ENCODE data around the gene ADAT1. TPM values are rescaled to one million over a fixed set of nuclear protein-coding genes. Genes with fewer than 3 reads are reported as not detected.

The ADAT1 gene, protein sequence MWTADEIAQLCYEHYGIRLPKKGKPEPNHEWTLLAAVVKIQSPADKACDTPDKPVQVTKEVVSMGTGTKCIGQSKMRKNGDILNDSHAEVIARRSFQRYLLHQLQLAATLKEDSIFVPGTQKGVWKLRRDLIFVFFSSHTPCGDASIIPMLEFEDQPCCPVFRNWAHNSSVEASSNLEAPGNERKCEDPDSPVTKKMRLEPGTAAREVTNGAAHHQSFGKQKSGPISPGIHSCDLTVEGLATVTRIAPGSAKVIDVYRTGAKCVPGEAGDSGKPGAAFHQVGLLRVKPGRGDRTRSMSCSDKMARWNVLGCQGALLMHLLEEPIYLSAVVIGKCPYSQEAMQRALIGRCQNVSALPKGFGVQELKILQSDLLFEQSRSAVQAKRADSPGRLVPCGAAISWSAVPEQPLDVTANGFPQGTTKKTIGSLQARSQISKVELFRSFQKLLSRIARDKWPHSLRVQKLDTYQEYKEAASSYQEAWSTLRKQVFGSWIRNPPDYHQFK
- 29.5 and 37.9 TPM in 2 replicates for total RNA-seq
- 16.1 and 21.2 TPM in 2 replicates for polyA plus RNA-seq

DNA sequence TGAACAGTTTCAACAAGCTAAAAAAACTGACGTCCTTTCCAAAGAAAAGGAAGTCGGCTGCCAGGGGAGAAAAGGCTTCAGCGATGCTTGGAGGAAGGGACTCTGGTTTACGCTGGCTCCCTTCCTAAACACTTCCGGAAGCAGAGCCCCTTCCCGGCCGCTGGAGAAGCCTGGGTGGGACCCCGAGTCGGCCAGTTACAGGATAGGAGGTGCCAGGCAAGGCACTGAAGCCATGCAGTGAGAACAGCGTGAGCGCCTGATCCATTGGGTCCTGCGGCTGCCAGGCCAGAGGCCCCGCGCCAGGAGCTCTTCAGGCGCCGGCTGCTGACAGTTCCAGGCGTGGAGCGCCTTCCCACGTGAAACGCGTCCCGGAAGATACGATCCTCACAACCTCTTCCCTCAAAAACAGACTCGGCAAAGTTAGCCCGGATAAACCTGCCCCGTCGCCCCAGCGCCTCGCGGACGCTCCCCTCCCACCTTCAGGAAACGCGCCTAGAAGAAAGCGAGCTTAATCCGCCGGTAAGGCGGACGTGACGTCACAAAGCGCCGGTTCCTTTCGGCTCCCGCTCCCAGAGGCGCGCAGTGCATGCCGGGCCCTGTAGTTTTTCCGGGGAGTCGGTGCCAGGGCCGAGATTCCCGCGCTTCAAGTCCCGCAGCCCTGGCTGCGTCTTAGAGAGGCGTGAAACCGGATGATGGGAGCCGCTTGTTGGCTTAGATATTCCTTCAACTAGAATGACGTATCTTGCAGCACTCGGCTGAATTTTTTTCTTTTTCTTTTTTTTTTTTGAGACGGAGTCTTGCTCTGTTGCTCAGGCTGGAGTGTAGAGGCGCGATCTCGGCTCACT lies at the start of gene ADAT1:
Gene ADAT1 (minus strand): TSS at position 521 of the 845 bp plus-strand sequence. CDS start 2,482 bp downstream, outside the sequence.
- Histone ChIP-seq H3K9me3 (ENCODE audit: low read depth) (no peaks in the 10 kb centered on the region), H3K36me3 (replicated peaks; ENCODE audit: insufficient read depth, low read depth) (no peaks in the 10 kb centered on the region), H3K9me2 (replicated peaks; ENCODE audit: insufficient read depth) (no peaks in the 10 kb centered on the region), H3K27me3 (no peaks in the 10 kb centered on the region), H3K27ac (peak within 1 kb of the TSS; percentile 91), H3K4me1 (ENCODE audit: insufficient read depth) (peaks cover 20% of the 10 kb centered on the region), H3K4me2 (peak within 1 kb of the TSS; percentile 90), H3K79me2 (peaks cover 15% of the 10 kb centered on the region), H2AFZ (peak within 1 kb of the TSS; percentile 63), H3K4me3 (peak within 1 kb of the TSS; percentile 34), H4K20me1 (ENCODE audit: insufficient read depth, poor library complexity, severe bottlenecking) (no peaks in the 10 kb centered on the region)
- TF ChIP-seq EZH2 (IDR thresholded peaks at IDR 0.05; ENCODE audit: borderline replicate concordance), result no peak
- TF ChIP-seq, protein P1, sequence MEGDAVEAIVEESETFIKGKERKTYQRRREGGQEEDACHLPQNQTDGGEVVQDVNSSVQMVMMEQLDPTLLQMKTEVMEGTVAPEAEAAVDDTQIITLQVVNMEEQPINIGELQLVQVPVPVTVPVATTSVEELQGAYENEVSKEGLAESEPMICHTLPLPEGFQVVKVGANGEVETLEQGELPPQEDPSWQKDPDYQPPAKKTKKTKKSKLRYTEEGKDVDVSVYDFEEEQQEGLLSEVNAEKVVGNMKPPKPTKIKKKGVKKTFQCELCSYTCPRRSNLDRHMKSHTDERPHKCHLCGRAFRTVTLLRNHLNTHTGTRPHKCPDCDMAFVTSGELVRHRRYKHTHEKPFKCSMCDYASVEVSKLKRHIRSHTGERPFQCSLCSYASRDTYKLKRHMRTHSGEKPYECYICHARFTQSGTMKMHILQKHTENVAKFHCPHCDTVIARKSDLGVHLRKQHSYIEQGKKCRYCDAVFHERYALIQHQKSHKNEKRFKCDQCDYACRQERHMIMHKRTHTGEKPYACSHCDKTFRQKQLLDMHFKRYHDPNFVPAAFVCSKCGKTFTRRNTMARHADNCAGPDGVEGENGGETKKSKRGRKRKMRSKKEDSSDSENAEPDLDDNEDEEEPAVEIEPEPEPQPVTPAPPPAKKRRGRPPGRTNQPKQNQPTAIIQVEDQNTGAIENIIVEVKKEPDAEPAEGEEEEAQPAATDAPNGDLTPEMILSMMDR (IDR thresholded peaks at IDR 0.05; ENCODE audit: poor library complexity), result no peak
- TF ChIP-seq EZH2phosphoT487 (IDR thresholded peaks at IDR 0.05; ENCODE audit: low read depth, severe bottlenecking, unreplicated experiment), result no peak
- 4% methylated on average over 62 of the region's 62 CpGs for WGBS (ENCODE audit: low lambda C conversion rate, missing lambda C conversion rate)
- DNase-seq (ENCODE audit: low spot score), result peak; percentile 99

DNA sequence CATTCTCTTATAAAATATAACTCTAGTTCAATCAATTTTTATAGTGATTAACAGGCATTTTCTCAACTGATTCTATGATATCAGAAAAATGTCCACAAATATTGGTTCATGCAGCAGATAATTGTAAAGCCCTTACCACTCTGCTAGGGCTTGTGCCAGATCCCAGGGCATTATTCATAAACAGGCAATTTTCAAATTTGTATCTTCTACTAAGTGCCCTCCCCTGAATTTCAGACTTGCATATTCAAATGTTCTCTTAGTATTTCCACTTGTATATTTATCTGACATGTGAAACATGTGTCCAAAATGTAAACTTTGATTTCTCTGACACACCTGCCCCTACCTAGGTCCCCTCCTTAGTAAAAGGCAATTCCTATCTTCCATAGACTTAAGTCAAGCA lies 44.4 kb upstream of the ADAT1 start:
- Histone ChIP-seq H3K27me3 (no peaks in the 10 kb centered on the region), H3K36me3 (replicated peaks; ENCODE audit: insufficient read depth, low read depth) (no peaks in the 10 kb centered on the region), H3K4me1 (ENCODE audit: insufficient read depth) (no peaks in the 10 kb centered on the region), H3K4me3 (no peak overlapping the region), H3K9me3 (ENCODE audit: low read depth) (no peaks in the 10 kb centered on the region), H3K4me2 (no peak overlapping the region), H3K27ac (no peak overlapping the region), H2AFZ (no peak overlapping the region), H4K20me1 (ENCODE audit: insufficient read depth, poor library complexity, severe bottlenecking) (no peaks in the 10 kb centered on the region), H3K9me2 (replicated peaks; ENCODE audit: insufficient read depth) (no peaks in the 10 kb centered on the region), H3K79me2 (no peaks in the 10 kb centered on the region)
- DNase-seq (ENCODE audit: low spot score), result no peak
- TF ChIP-seq EZH2phosphoT487 (IDR thresholded peaks at IDR 0.05; ENCODE audit: low read depth, severe bottlenecking, unreplicated experiment) (no peak), EZH2 (IDR thresholded peaks at IDR 0.05; ENCODE audit: borderline replicate concordance) (no peak)
- TF ChIP-seq, protein P1 (IDR thresholded peaks at IDR 0.05; ENCODE audit: poor library complexity), result no peak

DNA sequence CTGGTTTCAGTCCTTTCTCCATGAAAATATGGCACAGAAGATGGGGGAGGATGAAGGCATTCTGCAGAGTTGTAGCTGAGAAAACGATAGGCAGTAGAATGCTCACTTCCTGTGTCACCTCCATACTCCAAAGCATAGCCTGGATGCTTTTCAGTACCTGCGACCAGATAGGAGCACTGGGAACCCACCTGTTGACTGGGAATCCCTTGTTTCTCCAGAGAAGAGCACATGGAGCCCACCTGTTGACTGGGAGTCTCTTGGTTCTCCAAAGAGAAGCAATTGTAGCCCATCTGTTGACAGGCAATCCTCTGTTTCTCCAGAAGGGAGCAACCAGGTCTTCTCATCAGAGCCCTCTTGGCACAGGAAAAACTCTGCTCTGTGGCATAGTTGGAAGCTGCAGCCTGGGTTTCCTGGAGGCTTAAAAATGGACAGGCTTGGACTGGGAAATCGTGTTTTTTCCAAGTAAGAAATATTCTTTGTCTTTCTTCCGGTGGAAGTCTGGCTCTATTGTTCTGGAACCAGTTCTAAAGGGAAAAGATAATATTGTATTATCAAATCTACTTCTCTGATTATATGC lies 37.7 kb upstream of the ADAT1 start:
- no peak overlapping the region for H3K4me3 ChIP-seq
- no peaks in the 10 kb centered on the region for H3K27me3 ChIP-seq
- H3K79me2 ChIP-seq, result peaks cover under 1% of the 10 kb centered on the region
- H3K4me1 ChIP-seq (ENCODE audit: insufficient read depth), result no peaks in the 10 kb centered on the region
- no peaks in the 10 kb centered on the region for H3K36me3 ChIP-seq (replicated peaks; ENCODE audit: insufficient read depth, low read depth)
- H2AFZ ChIP-seq, result no peak overlapping the region
- H3K4me2 ChIP-seq, result no peak overlapping the region
- DNase-seq (ENCODE audit: low spot score), result no peak
- no peaks in the 10 kb centered on the region for H3K9me3 ChIP-seq (ENCODE audit: low read depth)
- no peak for TF ChIP-seq EZH2phosphoT487 (IDR thresholded peaks at IDR 0.05; ENCODE audit: low read depth, severe bottlenecking, unreplicated experiment)
- TF ChIP-seq, protein P1 (IDR thresholded peaks at IDR 0.05; ENCODE audit: poor library complexity), result no peak
- TF ChIP-seq EZH2 (IDR thresholded peaks at IDR 0.05; ENCODE audit: borderline replicate concordance), result no peak
- H4K20me1 ChIP-seq (ENCODE audit: insufficient read depth, poor library complexity, severe bottlenecking), result peaks cover under 1% of the 10 kb centered on the region
- H3K9me2 ChIP-seq (replicated peaks; ENCODE audit: insufficient read depth), result no peaks in the 10 kb centered on the region
- H3K27ac ChIP-seq, result no peak overlapping the region
- WGBS (ENCODE audit: low lambda C conversion rate, missing lambda C conversion rate), result 96% methylated on average over 4 of the region's 4 CpGs

Measured in hepatocyte (in vitro differentiated cells).